Activated naive CD8-positive, alpha-beta T cell treated with anti-CD3 and anti-CD28 coated beads, Interleukin-2, amount 10 ng/mL, durations not matched to agents 7 days and 5 days (primary cell): ENCODE data around the gene EMC9. TPM values are rescaled to one million over a fixed set of nuclear protein-coding genes. Genes with fewer than 3 reads are reported as not detected.
"Not testable (repeated sequence)": the region's sequence is repeated elsewhere in the genome, so short reads cannot be mapped to it uniquely, and the experiment has no call there.

Source experiments
- ATAC-seq: fragments of 150-1000 bp; cut with Tn5 transposase; one replicate; pipeline ENCODE4 v1.10.0; 2021; ENCODE audit warnings: low read depth, moderate library complexity
- POLR2A ChIA-PET: fragments of 350-600 bp; sonication (Branson Sonifier 250); formaldehyde crosslinking; loops from one replicate; lab custom pipeline; 2021; ENCODE audit warnings: antibody characterized with exemption; lab: Charles Lee
- DNase-seq: peaks from one replicate; pipeline ENCODE4 v3.0.0; 2021
- H3K27ac Mint-ChIP-seq: one replicate; pipeline ENCODE4 v1.8.0; 2022; ENCODE audit warnings: mild to moderate bottlenecking, mixed read lengths
- H3K27me3 Mint-ChIP-seq: one replicate; pipeline ENCODE4 v1.8.0; 2022; ENCODE audit warnings: mild to moderate bottlenecking, moderate library complexity, mixed read lengths
- H3K36me3 Mint-ChIP-seq: one replicate; pipeline ENCODE4 v1.8.0; 2021; ENCODE audit warnings: mild to moderate bottlenecking, mixed read lengths
- H3K4me1 Mint-ChIP-seq: one replicate; pipeline ENCODE4 v1.8.0; 2021; ENCODE audit warnings: mixed read lengths
- H3K4me3 Mint-ChIP-seq: one replicate; pipeline ENCODE4 v1.8.0; 2022; ENCODE audit warnings: mild to moderate bottlenecking, moderate library complexity, mixed read lengths
- H3K9me3 Mint-ChIP-seq: one replicate; pipeline ENCODE4 v1.8.0; 2021; ENCODE audit warnings: mixed read lengths
- total RNA-seq, 2 experiments: library from RNA; stranded (reverse); gene quantifications; one replicate each; pipeline ENCODE4 v1.2.3, GENCODE V29; 2021

The EMC9 gene
- total RNA-seq, 2 experiments from 2014 or later = 41.6 to 43.9 TPM

GRCh38 chr14:24116128-24116814 lies 25.1 kb downstream of the EMC9 start:
- no peaks in the 10 kb centered on the region for H3K27me3 Mint-ChIP-seq
- POLR2A ChIA-PET = interaction anchor here (0.6 to 8.3 kb wide), 9 partner anchors 9 to 244 kb away, joined by 3 to 176 read pairs (median 51); partner anchors contain the start of genes EMC9, FITM1, IRF9 and PCK2
- peaks cover 19% of the 10 kb centered on the region for H3K4me1 Mint-ChIP-seq
- no peak for DNase-seq
- H3K9me3 Mint-ChIP-seq = no peaks in the 10 kb centered on the region
- H3K36me3 Mint-ChIP-seq = peaks cover 30% of the 10 kb centered on the region
- H3K27ac Mint-ChIP-seq = peak overlapping the region; percentile 99
- peak overlapping the region; percentile 99 for H3K4me3 Mint-ChIP-seq
- no peak for ATAC-seq

GRCh38 chr14:24115422-24116127 lies 25.8 kb downstream of the EMC9 start:
- Mint-ChIP-seq H3K4me1 (peaks cover 23% of the 10 kb centered on the region), H3K4me3 (peak overlapping the region; percentile 99), H3K27ac (peak overlapping the region; percentile 99), H3K9me3 (no peaks in the 10 kb centered on the region), H3K27me3 (no peaks in the 10 kb centered on the region), H3K36me3 (peaks cover 29% of the 10 kb centered on the region)
- ATAC-seq (no peak), DNase-seq (no peak)
- POLR2A ChIA-PET = interaction anchor here (1.0 to 8.3 kb wide), 17 partner anchors 10 to 795 kb away, joined by 3 to 176 read pairs (median 10); partner anchors contain the start of genes CHMP4A, EMC9, FITM1 and IRF9

GRCh38 chr14:24114532-24115421 lies 26.6 kb downstream of the EMC9 start, which contains the start of the genes DCAF11 and NRL:
Gene DCAF11, plus strand, starts transcription at chr14:24114777. Its CDS starts 818 bp downstream, at chr14:24115595.
Gene NRL, minus strand, starts transcription at chr14:24114949. Its CDS starts 32,101 bp downstream, at chr14:24082848.
- Mint-ChIP-seq H3K9me3 (no peaks in the 10 kb centered on the region), H3K27ac (peak within 1 kb of the TSS; percentile 99), H3K4me1 (peaks cover 24% of the 10 kb centered on the region), H3K36me3 (peaks cover 29% of the 10 kb centered on the region), H3K27me3 (no peaks in the 10 kb centered on the region), H3K4me3 (peak within 1 kb of the TSS; percentile 99)
- DNase-seq = peak; percentile 99
- POLR2A ChIA-PET = interaction anchor here (0.7 to 8.3 kb wide), 38 partner anchors 11 to 812 kb away, joined by 3 to 176 read pairs (median 6); partner anchors contain the start of genes CARMIL3, CHMP4A, DHRS1 and DHRS4L2
- ATAC-seq = peak; percentile 89

- peak overlapping the region; percentile 99 for H3K27ac Mint-ChIP-seq
- peaks cover 29% of the 10 kb centered on the region for H3K36me3 Mint-ChIP-seq
- no peaks in the 10 kb centered on the region for H3K27me3 Mint-ChIP-seq
- H3K4me1 Mint-ChIP-seq = peaks cover 28% of the 10 kb centered on the region
- POLR2A ChIA-PET = interaction anchor here (0.8 to 8.3 kb wide), 36 partner anchors 10 to 317 kb away, joined by 3 to 176 read pairs (median 6); partner anchors contain the start of genes CARMIL3, CHMP4A, DHRS1 and DHRS4L2
- no peaks in the 10 kb centered on the region for H3K9me3 Mint-ChIP-seq
- ATAC-seq = peak; percentile 31
- H3K4me3 Mint-ChIP-seq = peak overlapping the region; percentile 99
- DNase-seq = peak; percentile 83
These were observed 27.4 kb downstream of the EMC9 start for GRCh38 chr14:24113801-24114531.

GRCh38 chr14:24113379-24113800 lies 28.0 kb downstream of the EMC9 start:
- Mint-ChIP-seq H3K9me3 (no peaks in the 10 kb centered on the region), H3K4me1 (peaks cover 30% of the 10 kb centered on the region), H3K36me3 (peaks cover 23% of the 10 kb centered on the region), H3K27me3 (no peaks in the 10 kb centered on the region), H3K27ac (peak overlapping the region; percentile 99), H3K4me3 (peak overlapping the region; percentile 99)
- POLR2A ChIA-PET = interaction anchor here (1.0 to 8.3 kb wide), 23 partner anchors 10 to 219 kb away, joined by 3 to 176 read pairs (median 7); partner anchors contain the start of genes CARMIL3, CHMP4A, DHRS1 and DHRS4L2
- ATAC-seq (no peak), DNase-seq (no peak)

- Mint-ChIP-seq H3K27me3 (no peaks in the 10 kb centered on the region), H3K4me1 (peaks cover 31% of the 10 kb centered on the region), H3K9me3 (no peaks in the 10 kb centered on the region), H3K27ac (no peak overlapping the region), H3K4me3 (no peak overlapping the region), H3K36me3 (peaks cover 7% of the 10 kb centered on the region)
- POLR2A ChIA-PET = interaction anchor here (1.0 to 7.0 kb wide), 9 partner anchors 17 to 78 kb away, joined by 3 to 116 read pairs (median 17); partner anchors contain the start of genes EMC9, IPO4, IRF9 and PCK2
- DNase-seq (no peak), ATAC-seq (no peak)
These were observed 30.9 kb downstream of the EMC9 start for GRCh38 chr14:24110523-24110922.

- Mint-ChIP-seq H3K9me3 (no peaks in the 10 kb centered on the region), H3K36me3 (peaks cover 5% of the 10 kb centered on the region), H3K27me3 (no peaks in the 10 kb centered on the region), H3K27ac (no peak overlapping the region), H3K4me1 (peaks cover 31% of the 10 kb centered on the region), H3K4me3 (no peak overlapping the region)
- no peak for DNase-seq
- no peak for ATAC-seq
- POLR2A ChIA-PET = interaction anchor here (0.7 to 7.0 kb wide), 11 partner anchors 16 to 86 kb away, joined by 3 to 116 read pairs (median 6); partner anchors contain the start of genes EMC9, IPO4, IRF9 and PCK2
These were observed 31.3 kb downstream of the EMC9 start for GRCh38 chr14:24110060-24110459.

GRCh38 chr14:24108336-24108874 lies 33.0 kb downstream of the EMC9 start:
- no peaks in the 10 kb centered on the region for H3K27me3 Mint-ChIP-seq
- peaks cover 31% of the 10 kb centered on the region for H3K4me1 Mint-ChIP-seq
- POLR2A ChIA-PET = interaction anchor here (0.6 to 7.0 kb wide), 11 partner anchors 15 to 87 kb away, joined by 3 to 116 read pairs (median 11); partner anchors contain the start of genes EMC9, IRF9, PCK2 and PSME1
- peaks cover 18% of the 10 kb centered on the region for H3K36me3 Mint-ChIP-seq
- H3K4me3 Mint-ChIP-seq = peak overlapping the region; percentile 60
- peak; percentile 35 for ATAC-seq
- peak overlapping the region; percentile 96 for H3K27ac Mint-ChIP-seq
- DNase-seq = no peak
- no peaks in the 10 kb centered on the region for H3K9me3 Mint-ChIP-seq

GRCh38 chr14:24106672-24107271 lies 34.6 kb downstream of the EMC9 start:
- Mint-ChIP-seq H3K36me3 (peaks cover 30% of the 10 kb centered on the region), H3K27me3 (no peaks in the 10 kb centered on the region), H3K9me3 (no peaks in the 10 kb centered on the region), H3K27ac (peak overlapping the region; percentile 13), H3K4me3 (no peak overlapping the region), H3K4me1 (peaks cover 32% of the 10 kb centered on the region)
- POLR2A ChIA-PET = interaction anchor here (1.2 to 7.0 kb wide), 5 partner anchors 13 to 54 kb away, joined by 3 to 116 read pairs (median 8); partner anchors contain the start of genes EMC9, IRF9 and PCK2
- no peak for ATAC-seq
- no peak for DNase-seq

- H3K9me3 Mint-ChIP-seq, H3K27me3 Mint-ChIP-seq, H3K4me3 Mint-ChIP-seq, ATAC-seq, DNase-seq: not testable (repeated sequence)
- H3K4me1 Mint-ChIP-seq = peaks cover 30% of the 10 kb centered on the region
- peaks cover 32% of the 10 kb centered on the region for H3K36me3 Mint-ChIP-seq
- peak overlapping the region; percentile 37 for H3K27ac Mint-ChIP-seq
- POLR2A ChIA-PET = interaction anchor here (1.2 to 7.0 kb wide), 3 partner anchors 12 to 30 kb away, joined by 4 to 116 read pairs (median 4); partner anchors contain the start of genes PCK2 and PSME1
These were observed 35.7 kb downstream of the EMC9 start for GRCh38 chr14:24105609-24106239.
